K562 (cell line): ENCODE measurements around the gene CNPY4. TPM values are rescaled to one million over a fixed set of nuclear protein-coding genes. Genes with fewer than 3 reads are reported as not detected.
A peak's percentile ranks its signal among the peaks of the same experiment; 100 is the strongest.

Experiments
- ATF1 ChIP-seq, 2 experiments: fragments of 450-650 bp in 1 of 2; IDR thresholded peaks; 2 replicates each; pipeline ENCODE4 v1.6.1; 2016; ENCODE audit warnings: missing compliant biosample characterization in 1 of 2, missing genetic modification characterization in 1 of 2
- FOSL1 ChIP-seq: fragments of 200-800 bp; sonication (Bioruptor generic); conservative IDR thresholded peaks from 2 replicates; pipeline ENCODE4 v1.6.1; 2016; ENCODE audit warnings: missing genetic modification characterization, missing compliant biosample characterization
- FOXA1 ChIP-seq: fragments of 450-650 bp; IDR thresholded peaks from 2 replicates; pipeline ENCODE4 v1.6.1; 2016; ENCODE audit warnings: mild to moderate bottlenecking, borderline replicate concordance
- HBP1 ChIP-seq: fragments of 450-650 bp; formaldehyde crosslinking; IDR thresholded peaks from 2 replicates; pipeline ENCODE4 v1.4.0; 2022; ENCODE audit warnings: missing genetic modification characterization
- LARP7 ChIP-seq: fragments of 450-650 bp; IDR thresholded peaks from 2 replicates; pipeline ENCODE4 v1.6.1; 2016
- MLLT1 ChIP-seq, 2 experiments: fragments of 450-650 bp; IDR thresholded peaks; 2 replicates each; pipeline ENCODE4 v1.6.1; 2016
- NCOA1 ChIP-seq: fragments of 450-650 bp; IDR thresholded peaks from 2 replicates; pipeline ENCODE4 v1.6.1; 2016; ENCODE audit warnings: low read depth
- NCOA2 ChIP-seq, 2 experiments: fragments of 450-650 bp; IDR thresholded peaks; 2 replicates each; pipeline ENCODE4 v1.6.1; 2018; ENCODE audit warnings: mild to moderate bottlenecking in 2 of 2, moderate library complexity in 1 of 2; ENCODE audit not compliant: partially characterized antibody in 2 of 2
- NELFE ChIP-seq: IDR thresholded peaks from 2 replicates; pipeline ENCODE4 v1.6.1; 2011; ENCODE audit warnings: mild to moderate bottlenecking; ENCODE audit not compliant: insufficient read depth, insufficient read length
- NFE2L1 ChIP-seq: fragments of 450-650 bp; IDR thresholded peaks from 2 replicates; pipeline ENCODE4 v1.6.1; 2016; ENCODE audit warnings: missing genetic modification characterization, low read depth, mild to moderate bottlenecking, missing compliant biosample characterization, moderate library complexity, borderline replicate concordance
- PATZ1 ChIP-seq: fragments of 250-450 bp; sonication (Bioruptor Pico); IDR thresholded peaks from 2 replicates; pipeline ENCODE4 v1.5.0; 2020; ENCODE audit warnings: mild to moderate bottlenecking, borderline replicate concordance
- PHB ChIP-seq: fragments of 250-450 bp; sonication (Bioruptor Pico); IDR thresholded peaks from 2 replicates; pipeline ENCODE4 v1.5.0; 2021
- PML ChIP-seq: IDR thresholded peaks from 2 replicates; pipeline ENCODE4 v1.6.1; 2012; ENCODE audit warnings: low read length, inconsistent platforms
- SAFB ChIP-seq: fragments of 200-400 bp; formaldehyde crosslinking; IDR thresholded peaks from 2 replicates; pipeline ENCODE4 v1.6.1; 2017; ENCODE audit warnings: low read depth, low read length, borderline replicate concordance
- SETDB1 ChIP-seq: IDR thresholded peaks from one replicate; pipeline ENCODE4 v1.6.1; 2012; ENCODE audit warnings: low read length, control low read depth, inconsistent platforms
- THAP7 ChIP-seq: fragments of 250-450 bp; sonication (Bioruptor Pico); IDR thresholded peaks from 2 replicates; pipeline ENCODE4 v1.5.0; 2021
- XRCC4 ChIP-seq: IDR thresholded peaks from one replicate; pipeline ENCODE4 v1.6.1; 2011; ENCODE audit not compliant: insufficient read depth, insufficient read length; ENCODE audit errors: extremely low read depth
- ZC3H4 ChIP-seq: sonication (generic); formaldehyde crosslinking; IDR thresholded peaks from 2 replicates; pipeline ENCODE4 v1.9.0; 2021; ENCODE audit warnings: missing genetic modification reagents, borderline replicate concordance
- ZNF140 ChIP-seq: fragments of 250-450 bp; sonication (Bioruptor Pico); IDR thresholded peaks from 2 replicates; pipeline ENCODE4 v1.8.0; 2021; ENCODE audit warnings: moderate library complexity, mild to moderate bottlenecking, inconsistent platforms
- ZNF280B ChIP-seq: fragments of 250-450 bp; sonication (Bioruptor Pico); IDR thresholded peaks from 2 replicates; pipeline ENCODE4 v1.5.1; 2021; ENCODE audit warnings: mild to moderate bottlenecking
- ZNF507 ChIP-seq: conservative IDR thresholded peaks from 2 replicates; pipeline ENCODE4 v1.6.1; 2017; ENCODE audit warnings: missing genetic modification characterization, missing compliant biosample characterization
- ZNF589 ChIP-seq: fragments of 200-800 bp; sonication (Bioruptor generic); IDR thresholded peaks from 2 replicates; pipeline ENCODE4 v1.6.1; 2016; ENCODE audit warnings: low read depth, missing genetic modification characterization, missing compliant biosample characterization
- polyA plus RNA-seq, 8 experiments: library from polyadenylated mRNA; depleted of rRNA in 4 of 8; stranded (reverse) in 5 of 8; unstranded in 3 of 8; fragments of >200 nt; fragmentation: Nextera tagmentation in 2 of 8; fragmentation: Illumina TruSeq in 1 of 8; extraction: Ambion mirVana in 2 of 8; extraction: Trizol in 1 of 8; gene quantifications; 2 replicates each; pipeline versions ENCODE4 v1.2.1 to v1.2.3, GENCODE V29; 2011 to 2014; ENCODE audit warnings: inconsistent platforms in 1 of 8, missing spikeins in 1 of 8
- total RNA-seq, 7 experiments: library from RNA; depleted of rRNA in 6 of 7; stranded (reverse); fragments of >200 nt in 6 of 7; fragmentation: Illumina TruSeq in 2 of 7; extraction: Trizol in 2 of 7; gene quantifications; 2 replicates each; pipeline versions ENCODE4 v1.2.1 to v1.2.3, GENCODE V29; 2011 to 2021; ENCODE audit warnings: low replicate concordance in 1 of 7

CNPY4 gene
- total and polyA plus RNA-seq, 9 of the 15 experiments (the other 6 are each of a cell fraction or from before 2014, with no cell fraction given), result 1.9 to 11.2 (median 7.0) TPM

GRCh38 chr7:100170101-100170897 is 50.9 kb downstream of the CNPY4 start (continued):
- no peak for TF ChIP-seq ZC3H4 (CRISPR knock-in tag)
- TF ChIP-seq FOXA1, result no peak
- TF ChIP-seq MLLT1 (IDR thresholded peaks at IDR 0.05), result peak; percentile 36 to 59; a peak in 1 of 4 replicates
- TF ChIP-seq ATF1 (CRISPR knock-in tag; IDR thresholded peaks at IDR 0.05), result no peak
- TF ChIP-seq ATF1 (tag; IDR thresholded peaks at IDR 0.05), result no peak
- no peak for TF ChIP-seq ZNF507
- no peak for TF ChIP-seq HBP1 (CRISPR knock-in tag)
- TF ChIP-seq ZNF280B (CRISPR knock-in tag), result no peak
- TF ChIP-seq FOSL1 (tag), result no peak
- TF ChIP-seq ZNF140 (CRISPR knock-in tag), result no peak
- TF ChIP-seq PATZ1 (CRISPR knock-in tag), result no peak
- TF ChIP-seq XRCC4, result no peak
- TF ChIP-seq PML, result no peak
- no peak for TF ChIP-seq ZNF589 (CRISPR knock-in tag)
- no peak for TF ChIP-seq SAFB
- TF ChIP-seq PHB (CRISPR knock-in tag), result no peak
- TF ChIP-seq THAP7 (CRISPR knock-in tag), result no peak
- peak; percentile 88; the same call in 1 of the 2 replicates for TF ChIP-seq LARP7
- no peak for TF ChIP-seq NCOA2 (IDR thresholded peaks at IDR 0.05; ENCODE audit: partially characterized antibody in 2 of 2)
- no peak for TF ChIP-seq NCOA1
- TF ChIP-seq NELFE, result no peak
- no peak for TF ChIP-seq SETDB1
- no peak for TF ChIP-seq NFE2L1 (tag)
